Mononuclear cell (primary cell): Measurements from ENCODE around the gene CCDC137. TPM values are rescaled to one million over a fixed set of nuclear protein-coding genes. Genes with fewer than 3 reads are reported as not detected.

Experiments
- H3K27me3 ChIP-seq: 2 replicates; pipeline ENCODE4 v1.6.0; 2011; ENCODE audit warnings: low read length, control low read depth; ENCODE audit not compliant: insufficient read depth
- H3K4me1 ChIP-seq: 2 replicates; pipeline ENCODE4 v1.5.1; 2011; ENCODE audit warnings: mild to moderate bottlenecking, low read length, control low read depth; ENCODE audit not compliant: insufficient read depth
- H3K4me3 ChIP-seq: 2 replicates; pipeline ENCODE4 v1.5.1; 2011; ENCODE audit warnings: mild to moderate bottlenecking, low read length, moderate library complexity
- H3K9me3 ChIP-seq: 2 replicates; pipeline ENCODE4 v1.5.1; 2011; ENCODE audit warnings: low read depth, mild to moderate bottlenecking, control low read depth, low read length
- total RNA-seq: library from RNA; depleted of rRNA; stranded (reverse); fragments of >200 nt; gene quantifications from one replicate; pipeline ENCODE4 v1.2.3, GENCODE V29; 2012

CCDC137 gene
- total RNA-seq, 1 donor = 4.4 TPM

DNA sequence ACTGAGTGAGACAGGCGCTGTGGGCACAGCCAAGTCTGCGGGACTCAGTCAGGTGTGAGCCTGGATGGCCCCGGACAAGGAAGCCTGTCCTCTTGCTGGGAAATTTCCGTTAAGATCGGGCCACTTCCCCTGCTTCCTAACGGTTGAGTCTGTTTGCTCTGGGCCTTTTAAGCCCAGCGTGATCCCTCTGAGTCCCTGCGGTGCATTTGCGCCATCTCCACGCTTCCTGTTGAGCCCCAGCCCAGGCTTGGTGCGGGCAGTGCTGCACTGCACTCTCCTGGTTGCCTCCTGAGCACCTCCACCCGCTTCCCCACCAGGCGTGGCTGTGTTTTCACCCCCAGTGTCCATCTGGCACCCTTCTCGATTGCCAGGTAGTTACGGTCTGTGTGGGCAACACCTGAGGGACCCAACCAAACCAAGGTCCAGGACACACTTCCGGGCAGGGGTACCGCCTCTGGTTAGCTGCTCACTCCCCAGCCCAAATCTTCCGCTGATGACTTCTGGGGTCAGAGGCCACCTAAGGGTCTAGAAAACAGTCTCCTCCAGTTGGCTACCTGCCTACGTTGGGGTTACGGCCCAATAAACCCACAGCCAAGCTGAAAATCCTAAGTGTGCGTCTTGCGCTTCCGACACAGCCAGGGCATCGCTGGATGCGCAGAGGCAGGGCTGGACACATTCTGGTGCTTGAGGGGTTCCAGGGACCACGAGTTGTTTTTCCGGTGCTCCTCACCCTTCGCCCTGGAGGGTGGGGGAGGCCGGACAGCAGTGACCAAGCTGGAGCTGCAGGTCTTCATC lies 44.2 kb downstream of the CCDC137 start:
- H3K4me3 ChIP-seq = no peak overlapping the region

DNA sequence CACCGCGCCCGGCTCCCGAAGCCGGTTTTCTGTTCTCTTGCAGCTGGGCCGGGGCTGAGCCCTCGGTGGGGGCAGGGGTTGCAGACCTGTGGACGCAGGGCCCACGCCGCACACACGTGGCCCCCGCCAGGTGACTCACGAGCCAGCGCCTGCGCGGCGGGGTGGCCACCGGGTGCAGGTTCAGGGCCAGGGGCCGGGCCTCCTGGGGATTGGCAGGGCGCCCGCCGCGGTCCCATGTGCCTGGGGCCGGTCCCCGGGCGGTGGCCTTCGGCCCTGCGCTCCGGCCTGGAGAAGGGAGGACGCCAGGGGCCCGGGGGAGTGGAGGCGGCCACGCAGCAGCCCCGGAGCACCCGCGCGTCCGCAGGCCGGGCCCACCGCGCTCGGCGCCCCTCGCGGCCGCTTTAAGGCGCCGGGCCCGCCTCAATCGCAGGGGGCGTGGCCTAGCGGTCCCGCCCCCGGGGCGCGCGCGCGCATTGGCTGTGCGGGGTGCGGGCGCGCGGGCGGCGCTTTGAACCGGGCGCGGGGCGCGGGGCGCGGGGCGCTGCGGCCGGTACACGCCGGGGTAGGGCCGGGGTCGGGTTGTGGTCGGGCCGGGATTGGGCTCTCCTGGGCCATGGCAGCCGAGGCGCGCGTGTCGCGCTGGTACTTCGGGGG lies 45.4 kb downstream of the CCDC137 start, which contains the start of gene SLC25A10:
SLC25A10 (plus strand) TSS at position 471 of the 654 bp plus-strand sequence; CDS start at position 614, 143 bp downstream.
- Histone ChIP-seq H3K4me1 (peaks cover 32% of the 10 kb centered on the region), H3K27me3 (no peaks in the 10 kb centered on the region), H3K9me3 (no peaks in the 10 kb centered on the region), H3K4me3 (peak within 1 kb of the TSS; percentile 51)

More for the DNA sequence above, 44.2 kb downstream of the CCDC137 start:
- no peaks in the 10 kb centered on the region for H3K9me3 ChIP-seq
- H3K4me1 ChIP-seq = peaks cover 32% of the 10 kb centered on the region
- H3K27me3 ChIP-seq = no peaks in the 10 kb centered on the region

GRCh38 chr17:81712468-81713003 lies 46.0 kb downstream of the CCDC137 start:
- no peaks in the 10 kb centered on the region for H3K9me3 ChIP-seq
- no peaks in the 10 kb centered on the region for H3K27me3 ChIP-seq
- peak overlapping the region; percentile 51 for H3K4me3 ChIP-seq
- H3K4me1 ChIP-seq = peaks cover 32% of the 10 kb centered on the region

GRCh38 chr17:81713004-81713555 lies 46.5 kb downstream of the CCDC137 start:
- no peaks in the 10 kb centered on the region for H3K9me3 ChIP-seq
- no peak overlapping the region for H3K4me3 ChIP-seq
- no peaks in the 10 kb centered on the region for H3K27me3 ChIP-seq
- peaks cover 32% of the 10 kb centered on the region for H3K4me1 ChIP-seq

- Histone ChIP-seq H3K27me3 (no peaks in the 10 kb centered on the region), H3K4me3 (no peak overlapping the region), H3K4me1 (peaks cover 32% of the 10 kb centered on the region), H3K9me3 (no peaks in the 10 kb centered on the region)
Measured at GRCh38 chr17:81713556-81714411, 47.2 kb downstream of the CCDC137 start.

DNA sequence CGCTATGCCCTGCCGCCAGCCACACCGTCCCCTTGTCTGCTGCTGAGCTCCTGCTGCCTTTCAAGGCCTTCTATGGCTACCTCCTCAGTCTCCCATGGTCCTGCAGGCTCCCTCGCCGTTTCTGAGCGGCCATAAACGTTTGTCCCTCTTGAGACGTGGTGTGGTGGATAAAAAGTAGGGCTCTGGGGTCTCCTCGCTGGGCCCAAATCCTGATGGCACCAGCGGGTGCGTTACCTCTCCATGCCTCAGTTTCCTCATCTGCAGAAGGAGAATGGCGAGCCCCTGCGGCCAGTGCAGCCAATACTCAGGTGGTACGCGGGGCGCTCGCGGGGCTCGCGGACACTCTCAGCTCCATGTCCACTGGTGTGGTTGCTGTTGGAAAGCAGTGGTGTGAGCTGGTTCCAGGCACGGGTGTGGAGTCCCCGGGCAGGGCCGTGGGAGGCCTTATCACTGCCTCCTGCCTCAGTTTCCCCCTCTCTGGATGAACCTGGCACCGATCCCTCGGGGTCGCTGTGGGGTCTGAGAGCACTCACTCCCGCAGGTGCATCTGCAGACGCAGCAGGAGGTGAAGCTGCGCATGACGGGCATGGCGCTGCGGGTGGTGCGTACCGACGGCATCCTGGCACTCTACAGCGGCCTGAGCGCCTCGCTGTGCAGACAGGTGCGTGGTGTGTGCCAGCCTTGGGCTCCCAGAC lies 48.0 kb downstream of the CCDC137 start:
- peaks cover 32% of the 10 kb centered on the region for H3K4me1 ChIP-seq
- no peaks in the 10 kb centered on the region for H3K9me3 ChIP-seq
- H3K27me3 ChIP-seq = no peaks in the 10 kb centered on the region
- no peak overlapping the region for H3K4me3 ChIP-seq

DNA sequence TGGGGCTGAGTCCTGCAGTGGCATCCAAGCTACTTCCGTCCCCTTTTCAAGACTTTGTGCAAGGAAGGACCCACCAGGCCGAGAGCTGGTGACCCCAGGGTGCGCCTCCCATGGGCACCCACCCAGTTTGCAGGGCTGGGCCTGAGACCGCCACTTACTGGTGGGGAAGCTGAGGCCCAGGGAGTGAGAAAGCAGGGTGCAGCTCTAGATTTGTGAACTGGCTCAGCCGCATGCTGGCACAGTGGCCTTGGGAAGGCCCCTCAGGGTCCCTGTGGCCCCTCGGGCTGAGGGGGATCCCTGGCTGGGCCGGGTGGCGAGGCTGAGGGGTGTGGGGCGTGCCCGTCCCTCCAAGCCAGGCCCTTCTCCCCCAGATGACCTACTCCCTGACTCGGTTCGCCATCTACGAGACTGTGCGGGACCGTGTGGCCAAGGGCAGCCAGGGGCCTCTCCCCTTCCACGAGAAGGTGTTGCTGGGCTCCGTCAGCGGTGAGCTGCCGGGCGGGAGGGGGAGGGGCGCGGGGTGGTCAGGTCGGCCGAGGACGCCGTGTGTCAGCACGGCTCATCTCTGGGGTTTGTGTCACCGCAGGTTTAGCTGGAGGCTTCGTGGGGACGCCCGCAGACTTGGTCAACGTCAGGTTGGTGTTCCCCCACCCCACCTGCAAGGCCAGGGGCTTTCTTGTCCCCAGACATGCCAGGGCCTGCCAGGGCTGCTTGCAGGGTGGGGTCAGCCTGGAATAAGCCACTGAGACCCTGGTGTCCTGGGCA lies 48.8 kb downstream of the CCDC137 start:
- Histone ChIP-seq H3K27me3 (no peaks in the 10 kb centered on the region), H3K4me1 (peaks cover 26% of the 10 kb centered on the region), H3K4me3 (no peak overlapping the region), H3K9me3 (no peaks in the 10 kb centered on the region)

- Histone ChIP-seq H3K4me3 (no peak overlapping the region), H3K9me3 (no peaks in the 10 kb centered on the region), H3K4me1 (peaks cover 18% of the 10 kb centered on the region), H3K27me3 (no peaks in the 10 kb centered on the region)
Measured at GRCh38 chr17:81715872-81716673, 49.5 kb downstream of the CCDC137 start.

DNA sequence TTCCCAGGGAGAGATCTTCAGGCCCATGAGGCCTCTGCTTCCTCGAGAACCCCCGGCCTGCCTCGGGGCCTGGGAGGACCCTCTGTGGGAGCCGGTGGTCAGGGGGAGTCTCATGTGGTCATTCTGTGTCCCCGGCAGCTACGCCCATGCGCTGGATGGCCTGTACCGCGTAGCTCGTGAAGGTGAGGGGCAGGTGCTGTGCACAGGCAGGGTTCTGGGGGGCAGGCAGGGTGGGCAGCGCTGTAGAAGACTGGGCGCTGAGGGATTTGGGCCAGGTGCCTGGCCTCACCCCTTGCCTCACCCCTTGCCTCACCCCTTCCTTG lies 50.1 kb downstream of the CCDC137 start:
- no peaks in the 10 kb centered on the region for H3K27me3 ChIP-seq
- H3K4me3 ChIP-seq = no peak overlapping the region
- no peaks in the 10 kb centered on the region for H3K9me3 ChIP-seq
- H3K4me1 ChIP-seq = peaks cover 12% of the 10 kb centered on the region

DNA sequence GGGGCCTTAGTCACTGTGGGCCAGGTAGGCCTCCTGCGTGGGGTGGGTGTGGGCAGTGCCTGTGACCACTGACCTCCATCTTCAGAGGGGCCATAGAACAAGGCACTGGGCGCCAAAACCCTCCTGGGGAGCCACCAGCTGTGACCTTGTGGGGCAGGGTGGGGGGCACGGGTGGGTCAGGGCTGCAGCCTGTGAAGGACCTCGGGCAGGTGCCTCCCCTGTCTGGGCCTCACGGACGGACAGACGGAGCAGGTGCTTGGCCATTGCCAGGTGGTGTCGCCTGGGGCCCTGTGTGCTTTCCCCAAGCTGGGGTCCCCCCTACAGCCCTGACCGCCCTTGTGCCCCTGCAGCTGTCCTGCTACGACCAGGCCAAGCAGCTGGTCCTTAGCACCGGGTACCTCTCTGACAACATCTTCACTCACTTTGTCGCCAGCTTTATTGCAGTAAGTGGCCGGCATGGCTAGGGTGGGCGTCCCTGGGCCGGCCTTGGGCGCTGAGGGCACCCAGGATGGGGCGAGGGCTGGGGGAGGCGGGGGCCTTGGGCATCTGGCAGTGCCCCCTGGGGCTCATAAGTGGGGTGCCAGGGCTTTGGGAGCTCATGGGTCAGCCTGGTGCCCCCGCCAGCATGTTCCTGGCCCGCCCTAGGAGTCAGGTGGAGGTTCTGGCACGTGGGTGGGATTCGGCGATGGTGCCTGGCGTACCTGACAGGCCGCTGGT lies 50.7 kb downstream of the CCDC137 start:
- H3K27me3 ChIP-seq = no peaks in the 10 kb centered on the region
- H3K4me3 ChIP-seq = no peak overlapping the region
- H3K9me3 ChIP-seq = no peaks in the 10 kb centered on the region
- peaks cover 11% of the 10 kb centered on the region for H3K4me1 ChIP-seq

DNA sequence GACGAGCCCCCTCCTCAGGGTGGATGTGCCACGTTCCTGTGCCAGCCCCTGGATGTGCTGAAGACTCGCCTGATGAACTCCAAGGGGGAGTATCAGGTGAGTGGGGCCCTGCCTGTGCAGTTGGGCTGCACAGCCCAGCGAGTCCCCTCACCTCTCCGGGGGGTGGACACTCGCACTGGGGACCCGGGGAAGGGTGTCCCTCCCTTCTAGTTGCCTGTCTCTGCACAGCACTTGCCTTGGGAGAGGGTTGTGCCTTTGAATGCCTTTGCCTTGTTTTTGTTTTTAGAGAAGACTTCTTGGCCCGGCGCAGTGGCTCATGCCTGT lies 51.2 kb downstream of the CCDC137 start:
- Histone ChIP-seq H3K9me3 (no peaks in the 10 kb centered on the region), H3K27me3 (no peaks in the 10 kb centered on the region), H3K4me1 (peaks cover 6% of the 10 kb centered on the region), H3K4me3 (no peak overlapping the region)

DNA sequence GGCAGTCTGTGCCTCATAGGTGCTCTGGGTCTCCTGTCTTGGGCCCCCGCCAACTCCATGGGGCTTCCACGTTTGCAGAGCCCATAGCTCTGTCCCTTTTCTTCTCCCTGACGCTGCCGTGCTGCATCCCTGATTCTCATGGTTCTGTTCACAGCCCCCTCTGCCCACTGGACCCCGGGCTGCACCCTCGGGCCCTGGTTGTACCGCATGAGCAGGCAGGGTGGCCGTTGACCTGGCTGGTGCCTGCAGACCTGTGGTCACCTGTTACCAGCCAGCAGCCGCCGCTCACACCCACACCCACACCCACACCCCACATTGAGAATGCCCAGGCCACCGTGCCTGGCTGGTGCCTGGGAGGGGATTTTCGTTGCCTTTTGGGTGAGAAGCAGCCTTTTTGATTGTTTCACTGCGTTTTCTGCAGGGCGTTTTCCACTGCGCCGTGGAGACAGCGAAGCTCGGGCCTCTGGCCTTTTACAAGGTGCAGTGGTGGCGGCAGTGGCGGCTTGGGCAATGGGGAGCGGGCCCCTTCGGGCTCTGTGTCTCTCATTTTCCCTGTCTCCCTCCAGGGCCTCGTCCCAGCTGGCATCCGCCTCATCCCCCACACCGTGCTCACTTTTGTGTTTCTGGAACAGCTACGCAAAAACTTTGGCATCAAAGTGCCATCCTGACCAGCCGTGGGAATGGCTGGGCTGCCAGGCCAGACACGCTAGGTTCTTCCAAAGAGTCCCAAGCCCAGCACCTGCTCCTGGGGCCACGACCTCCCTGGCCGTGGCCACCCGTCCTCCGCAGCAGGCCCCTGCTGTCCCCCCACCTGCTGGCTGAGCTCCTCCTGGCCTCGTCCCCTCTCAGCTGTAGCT lies 53.1 kb downstream of the CCDC137 start:
- no peaks in the 10 kb centered on the region for H3K27me3 ChIP-seq
- H3K4me1 ChIP-seq = no peaks in the 10 kb centered on the region
- no peaks in the 10 kb centered on the region for H3K9me3 ChIP-seq
- no peak overlapping the region for H3K4me3 ChIP-seq
